Measurements from ENCODE around the gene MYOM3.

DNA sequence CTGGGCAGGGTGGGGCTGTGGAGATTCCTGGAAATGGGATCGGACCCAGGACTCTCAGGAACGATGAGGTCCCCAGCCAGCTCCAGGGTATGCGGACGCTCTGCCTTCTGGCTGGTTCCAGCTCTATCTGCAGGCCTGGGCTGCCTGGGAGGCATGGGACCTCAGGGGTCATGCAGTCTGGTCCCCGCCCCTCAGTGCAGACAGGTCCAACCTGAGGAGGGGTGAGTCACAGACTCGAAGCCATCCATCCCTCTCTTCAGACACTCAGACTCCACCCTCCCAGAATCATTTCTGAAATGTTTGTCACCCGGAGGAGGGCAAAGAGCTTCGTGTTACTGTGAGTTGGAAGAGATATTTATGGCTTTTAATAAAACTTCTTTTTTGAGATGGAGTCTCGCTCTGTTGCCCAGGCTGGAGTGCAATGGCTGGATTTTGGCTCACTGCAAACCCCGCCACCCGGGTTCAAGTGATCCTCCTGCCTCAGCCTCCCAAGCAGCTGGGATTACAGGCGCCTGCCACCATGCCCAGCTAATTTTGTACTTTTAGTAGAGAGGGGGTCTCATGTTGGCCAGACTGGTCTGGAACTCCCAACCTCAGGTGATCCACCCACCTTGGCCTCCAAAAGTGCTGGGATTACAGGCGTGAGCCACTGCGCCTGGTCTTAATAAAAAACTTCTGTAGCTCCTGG lies 5.9 kb upstream of the MYOM3 start:
- TF ChIP-seq POLR2A (IDR thresholded peaks at IDR 0.05) (no peak), POLR2AphosphoS5 (IDR thresholded peaks at IDR 0.05) (no peak), CTCF (IDR thresholded peaks at IDR 0.05) (no peak)

Data from prostate gland (tissue), 2 donors.